ENCODE results near the gene SCT. TPM values are rescaled to one million over a fixed set of nuclear protein-coding genes. Genes with fewer than 3 reads are reported as not detected.

The SCT gene
- total and polyA plus RNA-seq, 2 donors (not counting 3 experiments of a cell fraction or from before 2014, with no cell fraction given): not detected

DNA sequence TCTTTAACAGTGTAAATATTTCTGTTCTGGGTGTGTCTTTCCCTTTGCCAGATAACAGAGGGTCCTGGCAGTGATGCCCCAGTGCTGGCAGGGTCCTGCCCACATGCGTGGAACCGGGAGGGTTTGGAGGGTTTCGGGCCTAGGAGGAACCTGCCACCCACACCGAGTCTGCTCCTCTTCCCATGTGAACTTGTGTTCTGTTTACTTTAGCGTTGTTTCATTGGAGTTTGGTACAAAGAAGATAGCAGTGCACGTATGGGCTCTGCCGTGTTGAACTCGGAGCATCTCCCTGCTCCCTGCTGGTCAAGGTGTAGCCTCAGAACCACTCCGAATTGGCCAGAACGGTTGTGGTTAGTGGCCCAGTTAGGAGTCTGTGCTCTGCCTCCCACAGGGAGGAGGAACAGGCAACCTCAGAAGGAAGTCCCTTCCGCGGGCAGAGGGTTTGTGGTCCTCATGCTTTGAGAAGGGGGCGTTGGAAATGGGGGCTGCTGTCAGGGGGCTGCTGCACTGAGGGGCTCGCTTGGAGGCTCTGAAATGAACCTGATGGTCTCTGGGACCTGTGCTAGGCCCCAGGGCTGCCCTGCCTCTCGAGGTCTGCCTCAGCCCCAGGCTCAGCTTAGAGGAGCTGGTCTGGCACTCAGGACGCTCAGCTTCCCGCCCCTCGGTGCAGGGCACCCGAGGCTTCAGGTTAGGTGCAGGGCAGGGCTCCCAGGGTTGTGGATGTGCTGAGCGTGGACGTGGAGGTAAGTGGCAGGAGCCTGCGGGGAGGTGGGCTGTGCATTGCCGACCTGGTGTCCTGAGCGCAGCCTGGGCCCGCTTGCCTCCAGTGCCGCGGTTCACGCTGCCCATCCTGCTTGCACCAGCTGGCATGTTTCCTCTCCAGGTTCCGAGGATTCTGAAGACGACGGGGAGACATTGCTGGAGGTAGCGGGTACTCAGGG is 40.3 kb downstream of the SCT start:
- intact Hi-C loops (cut with micrococcal nuclease): no loop called here
- ChIA-PET POLR2A (no interaction called here), CTCF (no interaction called here)
- no peaks in the 10 kb centered on the region for H4K20me1 ChIP-seq (replicated peaks; ENCODE audit: control insufficient read depth, extremely low read depth, insufficient read depth, low read length)
- H3K4me3 ChIP-seq (replicated peaks in 1 of 3; ENCODE audit: insufficient read depth in 1 of 3, low read depth in 1 of 3, low read length in 3 of 3): no peak overlapping the region
- no peak overlapping the region for H3K4me2 ChIP-seq (ENCODE audit: insufficient read depth, low read length)
- H3K9me1 ChIP-seq (replicated peaks; ENCODE audit: control insufficient read depth, extremely low read depth, insufficient read depth, low read length): no peaks in the 10 kb centered on the region
- no peak overlapping the region for H3K9ac ChIP-seq (replicated peaks; ENCODE audit: extremely low read depth, insufficient read depth, low read length)
- dilution Hi-C loops (cut with MboI; ENCODE audit: extremely low pct_ligation_motif_present, low sequenced_read_pairs): no loop called here
- no peak for TF ChIP-seq EZH2 (IDR thresholded peaks at IDR 0.05; ENCODE audit: borderline replicate concordance, low read depth, low read length, severe bottlenecking)
- TF ChIP-seq POLR2AphosphoS5 (IDR thresholded peaks at IDR 0.05; ENCODE audit: insufficient read depth, low read depth, low read length): no peak
- no peak for TF ChIP-seq MYC (IDR thresholded peaks at IDR 0.05; ENCODE audit: low read depth, low read length)
- no peak for TF ChIP-seq CTCF (IDR thresholded peaks at IDR 0.05; ENCODE audit: extremely low read depth in 1 of 2, insufficient read depth in 1 of 2, low read depth in 1 of 2, low read length in 2 of 2)
- TF ChIP-seq FOS (IDR thresholded peaks at IDR 0.05; ENCODE audit: borderline replicate concordance, insufficient read depth, low read length): no peak
- TF ChIP-seq GATA2 (IDR thresholded peaks at IDR 0.05; ENCODE audit: insufficient read depth, insufficient read length, low read depth, low read length): no peak
- TF ChIP-seq JUN (IDR thresholded peaks at IDR 0.05; ENCODE audit: borderline replicate concordance, insufficient read depth, insufficient read length, low read depth): no peak
- no peak for TF ChIP-seq POLR2A (IDR thresholded peaks at IDR 0.05; ENCODE audit: low read depth, low read length)
- TF ChIP-seq, protein P1, sequence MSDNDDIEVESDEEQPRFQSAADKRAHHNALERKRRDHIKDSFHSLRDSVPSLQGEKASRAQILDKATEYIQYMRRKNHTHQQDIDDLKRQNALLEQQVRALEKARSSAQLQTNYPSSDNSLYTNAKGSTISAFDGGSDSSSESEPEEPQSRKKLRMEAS (IDR thresholded peaks at IDR 0.05; ENCODE audit: insufficient read depth, insufficient read length): no peak
- no peak for DNase-seq (ENCODE audit: low read depth, low spot score)
- peaks cover 11% of the 10 kb centered on the region for H3K4me1 ChIP-seq (ENCODE audit: control insufficient read depth, extremely low read depth, insufficient read depth, low read length)
- no peak overlapping the region for H3K27ac ChIP-seq (ENCODE audit: insufficient read depth, low read depth, low read length)
- no TSS peak for BruUV-seq (replicated peaks)
- no peak overlapping the region for H2AFZ ChIP-seq (ENCODE audit: low read depth, low read length)
- no peak for FAIRE-seq
- H3K36me3 ChIP-seq (ENCODE audit: control insufficient read depth in 2 of 2, extremely low read depth in 1 of 2, insufficient read depth in 2 of 2, low read length in 2 of 2): peaks cover 6 to 35% of the 10 kb centered on the region in 2 experiments
- H3K9me3 ChIP-seq (replicated peaks; ENCODE audit: control insufficient read depth, insufficient read depth, low read length): no peaks in the 10 kb centered on the region
- peaks cover 23% of the 10 kb centered on the region for H3K79me2 ChIP-seq (ENCODE audit: control insufficient read depth, insufficient read depth, low read length)
- H3K27me3 ChIP-seq (ENCODE audit: control insufficient read depth in 2 of 2, insufficient read depth in 2 of 2, low read length in 2 of 2): no peaks in the 10 kb centered on the region

Data from endothelial cell of umbilical vein (primary cell).